DOHH2 (cell line): ENCODE results near the gene TBK1.

Source experiments
- H3F3A ChIP-seq: fragments of 200-600 bp; sonication (generic), shearing (Covaris generic); 2 replicates; pipeline ENCODE4 v1.6.0; 2016; ENCODE audit warnings: antibody characterized with exemption, mild to moderate bottlenecking; ENCODE audit not compliant: control insufficient read depth, insufficient read depth
- H3K27ac ChIP-seq: fragments of 200-600 bp; sonication (generic); 2 replicates; pipeline ENCODE4 v1.5.1; 2014; ENCODE audit warnings: low read depth, mild to moderate bottlenecking, low read length, moderate library complexity
- H3K27me3 ChIP-seq: fragments of 200-600 bp; sonication (generic); 2 replicates; pipeline ENCODE4 v1.6.1; 2014; ENCODE audit warnings: mild to moderate bottlenecking, low read length, mixed read lengths; ENCODE audit not compliant: control insufficient read depth
- H3K36me3 ChIP-seq: fragments of 200-600 bp; sonication (generic); 2 replicates; pipeline ENCODE4 v1.6.1; 2014; ENCODE audit warnings: mild to moderate bottlenecking, low read length, moderate library complexity, mixed read lengths; ENCODE audit not compliant: control insufficient read depth
- H3K4me1 ChIP-seq: fragments of 200-600 bp; sonication (generic); 2 replicates; pipeline ENCODE4 v1.6.1; 2014; ENCODE audit warnings: mild to moderate bottlenecking, low read length, mixed read lengths; ENCODE audit not compliant: control insufficient read depth
- H3K4me2 ChIP-seq: fragments of 200-600 bp; sonication (generic); 2 replicates; pipeline ENCODE4 v1.6.0; 2014; ENCODE audit warnings: mild to moderate bottlenecking, low read length, moderate library complexity
- H3K4me3 ChIP-seq: fragments of 200-600 bp; sonication (generic); 2 replicates; pipeline ENCODE4 v1.5.1; 2014; ENCODE audit warnings: mild to moderate bottlenecking, low read length, mixed read lengths
- H3K79me2 ChIP-seq: fragments of 200-600 bp; sonication (generic); 2 replicates; pipeline ENCODE4 v1.6.1; 2014; ENCODE audit warnings: mild to moderate bottlenecking, low read length, mixed read lengths; ENCODE audit not compliant: control insufficient read depth
- H3K9me2 ChIP-seq: fragments of 200-600 bp; sonication (generic); replicated peaks from 2 replicates; pipeline ENCODE4 v1.6.1; 2014; ENCODE audit warnings: mild to moderate bottlenecking, low read length, mixed read lengths; ENCODE audit not compliant: control insufficient read depth
- H3K9me3 ChIP-seq: fragments of 200-600 bp; sonication (generic); 2 replicates; pipeline ENCODE4 v1.6.1; 2014; ENCODE audit warnings: antibody characterized with exemption, low read length, mixed read lengths; ENCODE audit not compliant: control insufficient read depth, insufficient read depth
- H4K20me1 ChIP-seq: fragments of 200-600 bp; sonication (generic); 2 replicates; pipeline ENCODE4 v1.6.0; 2014; ENCODE audit warnings: low read depth, mild to moderate bottlenecking, antibody characterized with exemption, low read length, moderate library complexity; ENCODE audit not compliant: control insufficient read depth, insufficient read depth
- EZH2phosphoT487 ChIP-seq: fragments of 200-600 bp; sonication (generic); IDR thresholded peaks from 2 replicates; pipeline ENCODE4 v1.6.1; 2017; ENCODE audit warnings: borderline replicate concordance, mild to moderate bottlenecking, antibody characterized with exemption, low read length, moderate library complexity, mixed read lengths
- TF ChIP-seq, protein P1 (sequence below): fragments of 200-600 bp; sonication (generic); IDR thresholded peaks from one replicate; pipeline ENCODE4 v1.5.1; 2014; ENCODE audit warnings: antibody characterized with exemption, mild to moderate bottlenecking, low read depth, low read length; ENCODE audit not compliant: poor library complexity, severe bottlenecking

TBK1 gene

GRCh38 chr12:64549108-64549507 is 97.2 kb downstream of the TBK1 start:
- no peaks in the 10 kb centered on the region for H3K9me2 ChIP-seq
- TF ChIP-seq, protein P1, sequence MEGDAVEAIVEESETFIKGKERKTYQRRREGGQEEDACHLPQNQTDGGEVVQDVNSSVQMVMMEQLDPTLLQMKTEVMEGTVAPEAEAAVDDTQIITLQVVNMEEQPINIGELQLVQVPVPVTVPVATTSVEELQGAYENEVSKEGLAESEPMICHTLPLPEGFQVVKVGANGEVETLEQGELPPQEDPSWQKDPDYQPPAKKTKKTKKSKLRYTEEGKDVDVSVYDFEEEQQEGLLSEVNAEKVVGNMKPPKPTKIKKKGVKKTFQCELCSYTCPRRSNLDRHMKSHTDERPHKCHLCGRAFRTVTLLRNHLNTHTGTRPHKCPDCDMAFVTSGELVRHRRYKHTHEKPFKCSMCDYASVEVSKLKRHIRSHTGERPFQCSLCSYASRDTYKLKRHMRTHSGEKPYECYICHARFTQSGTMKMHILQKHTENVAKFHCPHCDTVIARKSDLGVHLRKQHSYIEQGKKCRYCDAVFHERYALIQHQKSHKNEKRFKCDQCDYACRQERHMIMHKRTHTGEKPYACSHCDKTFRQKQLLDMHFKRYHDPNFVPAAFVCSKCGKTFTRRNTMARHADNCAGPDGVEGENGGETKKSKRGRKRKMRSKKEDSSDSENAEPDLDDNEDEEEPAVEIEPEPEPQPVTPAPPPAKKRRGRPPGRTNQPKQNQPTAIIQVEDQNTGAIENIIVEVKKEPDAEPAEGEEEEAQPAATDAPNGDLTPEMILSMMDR: no peak
- H3F3A ChIP-seq: no peaks in the 10 kb centered on the region
- H3K4me3 ChIP-seq: no peak overlapping the region
- no peaks in the 10 kb centered on the region for H3K79me2 ChIP-seq
- no peaks in the 10 kb centered on the region for H3K36me3 ChIP-seq
- no peak overlapping the region for H3K27ac ChIP-seq
- 0 out of 2 replicates have a peak, but pooled peaks cover 4% of the 10 kb centered on the region for H3K4me1 ChIP-seq
- H4K20me1 ChIP-seq: no peaks in the 10 kb centered on the region
- H3K9me3 ChIP-seq: no peaks in the 10 kb centered on the region
- peaks cover 5% of the 10 kb centered on the region; the same call in 1 of the 2 replicates for H3K27me3 ChIP-seq
- no peak overlapping the region for H3K4me2 ChIP-seq

DNA sequence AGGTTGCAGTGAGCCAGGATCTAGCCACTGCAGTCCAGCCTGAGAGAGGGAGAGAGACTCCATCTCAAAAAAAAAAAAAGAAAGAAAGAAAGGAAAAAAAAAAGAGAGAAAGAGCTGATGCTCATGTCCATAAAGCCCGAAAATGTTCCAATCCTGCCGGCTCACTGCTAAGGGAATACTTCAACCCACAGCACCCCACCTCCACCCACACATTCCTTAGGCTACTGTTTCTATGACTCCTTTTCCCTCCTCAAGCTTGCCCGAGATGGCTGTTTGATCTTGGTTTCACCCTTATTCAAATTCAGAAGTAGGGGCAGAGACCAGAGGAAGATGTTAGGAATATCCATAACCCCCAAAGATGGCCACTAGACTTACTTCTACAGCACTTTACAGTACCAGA is 98.8 kb downstream of the TBK1 start:
- Histone ChIP-seq H3F3A (no peaks in the 10 kb centered on the region), H3K79me2 (no peaks in the 10 kb centered on the region), H3K9me2 (no peaks in the 10 kb centered on the region), H3K27me3 (peaks cover 5% of the 10 kb centered on the region; the same call in 1 of the 2 replicates), H3K36me3 (no peaks in the 10 kb centered on the region), H3K4me1 (0 out of 2 replicates have a peak, but pooled peaks cover 4% of the 10 kb centered on the region), H3K27ac (no peak overlapping the region), H3K9me3 (no peaks in the 10 kb centered on the region), H3K4me3 (no peak overlapping the region), H4K20me1 (no peaks in the 10 kb centered on the region), H3K4me2 (no peak overlapping the region)
- TF ChIP-seq, protein P1: no peak
- no peak for TF ChIP-seq EZH2phosphoT487

DNA sequence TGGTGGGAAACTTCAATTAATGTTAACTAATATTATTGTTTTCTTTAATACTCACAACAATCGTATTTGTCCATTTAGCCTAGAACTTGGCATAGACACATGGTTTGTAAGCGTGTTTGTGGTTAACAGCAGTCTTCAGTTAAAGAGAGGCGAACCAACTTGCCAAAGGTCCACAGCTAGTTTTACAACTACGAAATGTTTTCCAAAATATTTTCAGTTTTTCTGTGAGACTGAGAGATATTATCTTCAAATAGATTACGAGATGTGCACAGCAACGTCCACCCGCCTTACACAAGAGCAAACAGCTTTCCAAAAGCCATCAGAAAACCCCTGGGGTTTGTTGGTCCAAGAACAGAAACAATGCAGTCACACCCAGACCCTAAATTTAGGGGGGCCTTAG is 99.8 kb downstream of the TBK1 start:
- no peaks in the 10 kb centered on the region for H4K20me1 ChIP-seq
- no peaks in the 10 kb centered on the region for H3K79me2 ChIP-seq
- no peaks in the 10 kb centered on the region for H3K9me2 ChIP-seq
- H3K4me3 ChIP-seq: no peak overlapping the region
- TF ChIP-seq EZH2phosphoT487: no peak
- TF ChIP-seq, protein P1: no peak
- H3K4me2 ChIP-seq: no peak overlapping the region
- H3K36me3 ChIP-seq: no peaks in the 10 kb centered on the region
- H3F3A ChIP-seq: no peaks in the 10 kb centered on the region
- H3K9me3 ChIP-seq: no peaks in the 10 kb centered on the region
- no peak overlapping the region for H3K27ac ChIP-seq
- 0 out of 2 replicates have a peak, but pooled peaks cover 4% of the 10 kb centered on the region for H3K4me1 ChIP-seq
- peaks cover 5% of the 10 kb centered on the region; the same call in 1 of the 2 replicates for H3K27me3 ChIP-seq
